ENCODE data around the gene WIZ.

Gene WIZ

DNA sequence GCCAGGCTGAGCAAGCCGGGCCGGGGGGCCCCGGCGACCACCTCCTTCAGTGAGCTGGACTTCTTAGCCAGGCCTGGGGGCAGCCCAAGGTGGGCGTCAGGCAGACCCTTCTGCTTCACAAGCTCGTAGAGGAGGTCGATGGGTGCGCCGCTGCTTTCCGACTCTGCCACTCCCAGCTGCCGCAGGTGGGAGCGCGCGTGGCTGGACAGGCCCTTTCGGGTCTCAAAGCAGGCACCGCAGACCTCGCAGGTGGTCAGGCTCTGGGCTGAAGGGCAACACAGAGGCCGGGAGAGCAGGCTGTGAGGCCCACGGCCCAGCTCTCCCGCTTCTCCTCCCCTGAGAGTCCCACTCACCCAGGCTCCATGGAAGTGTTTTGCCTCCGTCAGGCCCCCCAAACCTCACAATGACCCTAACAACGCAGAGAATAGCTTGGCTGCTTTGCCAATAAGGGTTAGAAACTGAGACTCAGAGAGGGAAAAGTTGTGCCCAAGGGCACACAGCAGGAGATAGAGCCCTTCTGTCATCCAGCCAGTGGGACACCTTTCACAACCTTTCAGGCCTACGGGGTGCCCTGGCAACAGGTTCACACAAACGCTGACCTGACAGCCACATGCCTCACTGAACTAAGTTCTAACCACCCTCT lies 19.8 kb downstream of the WIZ start:
- no peak overlapping the region for H3K27ac ChIP-seq (ENCODE audit: extremely low read depth, low read depth, low read length)
- ChIA-PET CTCF (interaction anchor here (0.9 to 1.4 kb wide), 2 partner anchors 10 to 53 kb away, joined by 4 to 5 read pairs; partner anchors contain the start of gene AKAP8L), POLR2A (interaction anchor here (3.9 kb wide), 1 partner anchor 10 kb away, joined by 26 read pairs; the partner anchor contains the start of gene AKAP8L)
- no peak for TF ChIP-seq ZNF274 (IDR thresholded peaks at IDR 0.05; ENCODE audit: low read length)
- no peak for TF ChIP-seq ZNF274 (tag by site-specific recombination; IDR thresholded peaks at IDR 0.05; ENCODE audit: borderline replicate concordance)
- TF ChIP-seq ZNF561 (tag by site-specific recombination; IDR thresholded peaks at IDR 0.05; ENCODE audit: borderline replicate concordance), result no peak
- TF ChIP-seq ZNF664 (tag by site-specific recombination; IDR thresholded peaks at IDR 0.05), result no peak
- no peak for TF ChIP-seq ZNF629 (tag by site-specific recombination; IDR thresholded peaks at IDR 0.05)
- no peaks in the 10 kb centered on the region for H3K9me3 ChIP-seq (ENCODE audit: control insufficient read depth, insufficient read depth, low read depth, low read length)
- peaks cover 7% of the 10 kb centered on the region for H3K4me1 ChIP-seq (ENCODE audit: control insufficient read depth, insufficient read depth, low read length)
- peaks cover 0 to 55% of the 10 kb centered on the region in 2 experiments; a peak in 1 of 3 replicates for H3K36me3 ChIP-seq (ENCODE audit: control insufficient read depth in 2 of 2, insufficient read depth in 1 of 2, low read length in 2 of 2)
- H3K4me3 ChIP-seq (ENCODE audit: low read depth, low read length), result no peak overlapping the region

- H3K27ac ChIP-seq (ENCODE audit: extremely low read depth, low read depth, low read length), result no peak overlapping the region
- no peak for TF ChIP-seq IKZF3 (tag by site-specific recombination; IDR thresholded peaks at IDR 0.05)
- TF ChIP-seq, protein P1, sequence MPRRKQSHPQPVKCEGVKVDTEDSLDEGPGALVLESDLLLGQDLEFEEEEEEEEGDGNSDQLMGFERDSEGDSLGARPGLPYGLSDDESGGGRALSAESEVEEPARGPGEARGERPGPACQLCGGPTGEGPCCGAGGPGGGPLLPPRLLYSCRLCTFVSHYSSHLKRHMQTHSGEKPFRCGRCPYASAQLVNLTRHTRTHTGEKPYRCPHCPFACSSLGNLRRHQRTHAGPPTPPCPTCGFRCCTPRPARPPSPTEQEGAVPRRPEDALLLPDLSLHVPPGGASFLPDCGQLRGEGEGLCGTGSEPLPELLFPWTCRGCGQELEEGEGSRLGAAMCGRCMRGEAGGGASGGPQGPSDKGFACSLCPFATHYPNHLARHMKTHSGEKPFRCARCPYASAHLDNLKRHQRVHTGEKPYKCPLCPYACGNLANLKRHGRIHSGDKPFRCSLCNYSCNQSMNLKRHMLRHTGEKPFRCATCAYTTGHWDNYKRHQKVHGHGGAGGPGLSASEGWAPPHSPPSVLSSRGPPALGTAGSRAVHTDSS (tag by site-specific recombination; IDR thresholded peaks at IDR 0.05), result no peak
- ChIA-PET CTCF (interaction anchor here (0.9 to 1.4 kb wide), 2 partner anchors 10 to 52 kb away, joined by 4 to 5 read pairs; partner anchors contain the start of gene AKAP8L), POLR2A (interaction anchor here (3.9 kb wide), 1 partner anchor 9 kb away, joined by 26 read pairs; the partner anchor contains the start of gene AKAP8L)
- no peak overlapping the region for H3K4me3 ChIP-seq (ENCODE audit: low read depth, low read length)
- H3K4me1 ChIP-seq (ENCODE audit: control insufficient read depth, insufficient read depth, low read length), result peaks cover 7% of the 10 kb centered on the region
- H3K9me3 ChIP-seq (ENCODE audit: control insufficient read depth, insufficient read depth, low read depth, low read length), result no peaks in the 10 kb centered on the region
- peaks cover 0 to 62% of the 10 kb centered on the region in 2 experiments; a peak in 2 of 3 replicates for H3K36me3 ChIP-seq (ENCODE audit: control insufficient read depth in 2 of 2, insufficient read depth in 1 of 2, low read length in 2 of 2)
These were observed 20.6 kb downstream of the WIZ start for GRCh38 chr19:15428956-15429824.

DNA sequence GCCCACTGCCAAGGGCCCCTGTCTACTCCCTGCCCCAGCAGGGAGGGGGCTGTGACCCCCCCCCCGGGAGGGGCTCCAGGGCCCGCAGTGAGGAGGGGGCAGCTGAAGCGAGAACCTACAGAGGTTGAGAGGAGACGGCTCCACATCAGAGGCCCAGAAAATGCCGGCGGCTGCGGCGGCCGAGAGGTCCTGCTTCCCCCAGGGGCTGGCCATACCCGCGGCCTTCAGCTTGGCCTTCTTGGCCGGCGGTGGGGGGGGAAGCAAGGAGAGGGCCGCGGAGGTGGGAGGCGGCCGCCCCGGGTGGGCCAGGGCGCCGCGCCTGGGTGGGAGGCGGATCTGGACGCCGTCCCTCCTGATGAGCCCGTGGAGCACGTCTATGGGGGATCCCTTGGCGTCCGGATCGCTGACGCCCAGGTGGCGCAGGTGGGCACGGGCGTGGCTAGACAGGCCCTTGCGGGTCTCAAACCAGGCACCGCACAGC lies 21.7 kb downstream of the WIZ start:
- no peak overlapping the region for H3K27ac ChIP-seq (ENCODE audit: extremely low read depth, low read depth, low read length)
- H3K4me1 ChIP-seq (ENCODE audit: control insufficient read depth, insufficient read depth, low read length), result peaks cover 7% of the 10 kb centered on the region
- no peak overlapping the region for H3K4me3 ChIP-seq (ENCODE audit: low read depth, low read length)
- CTCF ChIA-PET, result interaction anchor here (0.6 kb wide), 1 partner anchor 129 kb away, joined by 3 read pairs; no protein-coding TSS in a partner anchor
- POLR2A ChIA-PET, result interaction anchor here (3.9 kb wide), 1 partner anchor 8 kb away, joined by 26 read pairs; the partner anchor contains the start of gene AKAP8L
- no peaks in the 10 kb centered on the region for H3K9me3 ChIP-seq (ENCODE audit: control insufficient read depth, insufficient read depth, low read depth, low read length)
- no peak for TF ChIP-seq ZNF830 (tag by site-specific recombination; IDR thresholded peaks at IDR 0.05; ENCODE audit: low read depth)
- no peak for TF ChIP-seq ZEB2 (tag by site-specific recombination; IDR thresholded peaks at IDR 0.05)
- TF ChIP-seq ZBTB10 (tag by site-specific recombination; IDR thresholded peaks at IDR 0.05), result no peak
- TF ChIP-seq FEZF1 (tag by site-specific recombination; IDR thresholded peaks at IDR 0.05), result no peak
- TF ChIP-seq ZNF624 (tag by site-specific recombination; IDR thresholded peaks at IDR 0.05), result no peak
- TF ChIP-seq ZNF555 (tag by site-specific recombination; conservative IDR thresholded peaks at IDR 0.05), result no peak
- TF ChIP-seq ZNF571 (tag by site-specific recombination; IDR thresholded peaks at IDR 0.05), result no peak
- TF ChIP-seq ZNF239 (tag by site-specific recombination; IDR thresholded peaks at IDR 0.05), result no peak
- no peak for TF ChIP-seq MZF1 (tag by site-specific recombination; IDR thresholded peaks at IDR 0.05; ENCODE audit: borderline replicate concordance)
- no peak for TF ChIP-seq ZNF366 (tag by site-specific recombination; conservative IDR thresholded peaks at IDR 0.05)
- no peak for TF ChIP-seq ZNF768 (tag by site-specific recombination; IDR thresholded peaks at IDR 0.05)
- no peak for TF ChIP-seq ZNF843 (tag by site-specific recombination; IDR thresholded peaks at IDR 0.05)
- TF ChIP-seq ZNF670 (tag by site-specific recombination; IDR thresholded peaks at IDR 0.05; ENCODE audit: low read depth), result no peak
- no peak for TF ChIP-seq ZNF274 (IDR thresholded peaks at IDR 0.05; ENCODE audit: low read length)
- no peak for TF ChIP-seq ZNF274 (tag by site-specific recombination; IDR thresholded peaks at IDR 0.05; ENCODE audit: borderline replicate concordance)
- no peak for TF ChIP-seq EGR2 (tag by site-specific recombination; IDR thresholded peaks at IDR 0.05; ENCODE audit: low read depth)
- TF ChIP-seq KLF7 (tag by site-specific recombination; IDR thresholded peaks at IDR 0.05; ENCODE audit: borderline replicate concordance), result no peak
- no peak for TF ChIP-seq ZSCAN16 (tag by site-specific recombination; IDR thresholded peaks at IDR 0.05)
- no peak for TF ChIP-seq ZNF785 (tag by site-specific recombination; IDR thresholded peaks at IDR 0.05)
- TF ChIP-seq ZNF426 (tag by site-specific recombination; IDR thresholded peaks at IDR 0.05), result no peak
- H3K36me3 ChIP-seq (ENCODE audit: control insufficient read depth in 2 of 2, insufficient read depth in 1 of 2, low read length in 2 of 2), result peaks cover 10 to 74% of the 10 kb centered on the region in 2 experiments

Measured in HEK293 (cell line).